H9 (cell line): ENCODE measurements around the gene MGST2. TPM values are rescaled to one million over a fixed set of nuclear protein-coding genes. Genes with fewer than 3 reads are reported as not detected.

Source experiments
- DNase-seq: peaks from one replicate; pipeline ENCODE4 v3.0.0-alpha.2; 2017
- H2AFZ ChIP-seq: one replicate; pipeline ENCODE4 v1.6.1; 2013; ENCODE audit warnings: mild to moderate bottlenecking, low read length, control low read depth, moderate library complexity
- H2AK5ac ChIP-seq: 2 replicates; pipeline ENCODE4 v1.6.1; 2013; ENCODE audit warnings: low read length, control low read depth, mixed read lengths; ENCODE audit not compliant: insufficient read length
- H2BK120ac ChIP-seq: one replicate; pipeline ENCODE4 v1.6.1; 2013; ENCODE audit warnings: low read depth, mild to moderate bottlenecking, low read length, control low read depth, inconsistent platforms; ENCODE audit not compliant: poor library complexity, severe bottlenecking
- H2BK12ac ChIP-seq: 2 replicates; pipeline ENCODE4 v1.6.1; 2013; ENCODE audit warnings: low read length, control low read depth, mixed read lengths, low read depth; ENCODE audit not compliant: insufficient read length
- H2BK15ac ChIP-seq: 2 replicates; pipeline ENCODE4 v1.6.1; 2013; ENCODE audit warnings: low read depth, low read length, control low read depth
- H2BK20ac ChIP-seq: one replicate; pipeline ENCODE4 v1.6.1; 2013; ENCODE audit warnings: low read depth, mild to moderate bottlenecking, low read length, control low read depth, inconsistent platforms; ENCODE audit not compliant: poor library complexity, severe bottlenecking
- H2BK5ac ChIP-seq: 2 replicates; pipeline ENCODE4 v1.6.1; 2013; ENCODE audit warnings: low read length, control low read depth, mixed read lengths; ENCODE audit not compliant: insufficient read length
- H3K14ac ChIP-seq: 2 replicates; pipeline ENCODE4 v1.6.1; 2013; ENCODE audit warnings: low read length, control low read depth; ENCODE audit not compliant: insufficient read depth
- H3K18ac ChIP-seq: 2 replicates; pipeline ENCODE4 v1.6.1; 2013; ENCODE audit warnings: low read depth, mild to moderate bottlenecking, mixed read lengths, low read length, control low read depth; ENCODE audit not compliant: insufficient read length
- H3K23ac ChIP-seq: 2 replicates; pipeline ENCODE4 v1.6.1; 2013; ENCODE audit warnings: low read length, control low read depth, mixed read lengths, low read depth; ENCODE audit not compliant: insufficient read length
- H3K23me2 ChIP-seq: 2 replicates; pipeline ENCODE4 v1.6.1; 2013; ENCODE audit warnings: low read depth, mild to moderate bottlenecking, mixed read lengths, low read length, control low read depth; ENCODE audit not compliant: insufficient read length, poor library complexity, severe bottlenecking
- H3K27ac ChIP-seq: 2 replicates; pipeline ENCODE4 v1.5.1; 2013; ENCODE audit warnings: low read length, control low read depth, mixed read lengths, low read depth; ENCODE audit not compliant: insufficient read length
- H3K27me3 ChIP-seq: 2 replicates; pipeline ENCODE4 v1.6.1; 2013; ENCODE audit warnings: low read length, control low read depth, inconsistent platforms; ENCODE audit not compliant: insufficient read depth
- H3K4ac ChIP-seq: 2 replicates; pipeline ENCODE4 v1.6.1; 2013; ENCODE audit warnings: low read depth, mild to moderate bottlenecking, control low read depth, inconsistent platforms, low read length, moderate library complexity
- H3K4me1 ChIP-seq: 2 replicates; pipeline ENCODE4 v1.6.1; 2013; ENCODE audit warnings: low read length, control low read depth, inconsistent platforms; ENCODE audit not compliant: insufficient read depth
- H3K4me2 ChIP-seq: 2 replicates; pipeline ENCODE4 v1.6.1; 2013; ENCODE audit warnings: low read length, control low read depth, mixed read lengths; ENCODE audit not compliant: insufficient read length, insufficient read depth
- H3K56ac ChIP-seq: 2 replicates; pipeline ENCODE4 v1.6.1; 2013; ENCODE audit warnings: low read depth, mild to moderate bottlenecking, mixed read lengths, low read length, control low read depth; ENCODE audit not compliant: insufficient read length
- H3K79me1 ChIP-seq: 2 replicates; pipeline ENCODE4 v1.6.1; 2013; ENCODE audit warnings: low read depth, mild to moderate bottlenecking, moderate library complexity, low read length, control low read depth, inconsistent platforms; ENCODE audit not compliant: insufficient read depth, poor library complexity, severe bottlenecking
- H3K79me2 ChIP-seq: 2 replicates; pipeline ENCODE4 v1.6.1; 2013; ENCODE audit warnings: low read length, control low read depth, inconsistent platforms; ENCODE audit not compliant: insufficient read depth
- H3K9ac ChIP-seq: 2 replicates; pipeline ENCODE4 v1.6.1; 2013; ENCODE audit warnings: low read length, control low read depth, mixed read lengths; ENCODE audit not compliant: insufficient read length; ENCODE audit errors: extremely low read depth
- H3K9me3 ChIP-seq: one replicate; pipeline ENCODE4 v1.6.1; 2013; ENCODE audit warnings: low read depth, low read length, inconsistent platforms; ENCODE audit not compliant: control insufficient read depth
- H3T11ph ChIP-seq: one replicate; pipeline ENCODE4 v1.6.1; 2013; ENCODE audit warnings: mild to moderate bottlenecking, low read length, control low read depth, inconsistent platforms
- H4K20me1 ChIP-seq: one replicate; pipeline ENCODE4 v1.6.1; 2013; ENCODE audit not compliant: control insufficient read depth, insufficient read length, insufficient read depth
- H4K5ac ChIP-seq: 2 replicates; pipeline ENCODE4 v1.6.1; 2013; ENCODE audit warnings: low read depth, mild to moderate bottlenecking, mixed read lengths, low read length, control low read depth; ENCODE audit not compliant: insufficient read length
- H4K8ac ChIP-seq: replicated peaks from 2 replicates; pipeline ENCODE4 v1.6.1; 2013; ENCODE audit warnings: low read length, control low read depth, mixed read lengths, low read depth; ENCODE audit not compliant: insufficient read length
- H4K91ac ChIP-seq: 2 replicates; pipeline ENCODE4 v1.6.1; 2013; ENCODE audit warnings: low read depth, mild to moderate bottlenecking, moderate library complexity, mixed read lengths, low read length, control low read depth; ENCODE audit not compliant: insufficient read length
- H3K27ac Mint-ChIP-seq, 3 experiments: 2 replicates in 2 of 3; 3 replicates in 1 of 3; pipeline ENCODE4 v1.8.0; 2020 to 2021; ENCODE audit warnings: mixed read lengths in 3 of 3, mild to moderate bottlenecking in 1 of 3, moderate library complexity in 1 of 3
- H3K27me3 Mint-ChIP-seq: 2 replicates; pipeline ENCODE4 v1.8.0; 2021; ENCODE audit warnings: low read depth, mild to moderate bottlenecking, moderate library complexity, mixed read lengths
- H3K36me3 Mint-ChIP-seq, 3 experiments: 2 replicates in 2 of 3; 3 replicates in 1 of 3; pipeline ENCODE4 v1.8.0; 2020 to 2021; ENCODE audit warnings: low read depth in 3 of 3, mixed read lengths in 3 of 3; ENCODE audit not compliant: insufficient read depth in 1 of 3
- H3K4me1 Mint-ChIP-seq, 2 experiments: 2 replicates each; pipeline ENCODE4 v1.8.0; 2020; ENCODE audit warnings: mixed read lengths in 2 of 2
- H3K4me3 Mint-ChIP-seq, 2 experiments: 2 replicates in 1 of 2; 3 replicates in 1 of 2; pipeline ENCODE4 v1.8.0; 2020 to 2021; ENCODE audit warnings: mild to moderate bottlenecking in 2 of 2, mixed read lengths in 2 of 2, moderate library complexity in 1 of 2
- H3K9me3 Mint-ChIP-seq, 2 experiments: 2 replicates in 1 of 2; 3 replicates in 1 of 2; pipeline ENCODE4 v1.8.0; 2020; ENCODE audit warnings: mild to moderate bottlenecking in 2 of 2, mixed read lengths in 2 of 2, moderate library complexity in 1 of 2
- WGBS: extraction: QIAGEN DNeasy Blood & Tissue Kit; methylation state at CpG from one replicate; pipeline ENCODE4 v1.1.7; 2013; ENCODE audit warnings: missing lambda C conversion rate, low lambda C conversion rate, mixed read lengths; ENCODE audit not compliant: insufficient read length; ENCODE audit errors: extremely low coverage; 5-methylcytosine and 5-hydroxymethylcytosine counted together
- total RNA-seq: library from RNA; stranded (reverse); gene quantifications from 2 replicates; pipeline ENCODE4 v1.2.1, GENCODE V29; 2021
- TF ChIP-seq, protein P1 (sequence below): fragments of 200-600 bp; sonication (generic); conservative IDR thresholded peaks from 3 replicates; pipeline ENCODE4 v1.8.0; 2021; ENCODE audit warnings: antibody characterized with exemption, mild to moderate bottlenecking

The MGST2 gene
- total RNA-seq, 1 experiment from 2014 or later, result 6.4 TPM

GRCh38 chr4:139633661-139634060, 32.0 kb upstream of the MGST2 start:
- Mint-ChIP-seq H3K4me3 (peak overlapping the region; percentile 61 to 66), H3K36me3 (peaks cover 0 to 6% (median 6%) of the 10 kb centered on the region in 3 experiments), H3K27me3 (peaks cover 89% of the 10 kb centered on the region), H3K4me1 (peaks cover 16 to 20% of the 10 kb centered on the region in 2 experiments), H3K27ac (no peak overlapping the region), H3K9me3 (peaks cover 8 to 9% of the 10 kb centered on the region in 2 experiments)
- Histone ChIP-seq H3K4me1 (no peaks in the 10 kb centered on the region), H3K23me2 (no peaks in the 10 kb centered on the region), H4K20me1 (no peaks in the 10 kb centered on the region), H2BK12ac (no peak overlapping the region), H4K8ac (no peak overlapping the region), H2BK20ac (no peak overlapping the region), H3K23ac (no peak overlapping the region), H3T11ph (no peak overlapping the region), H4K5ac (no peak overlapping the region), H3K79me2 (no peaks in the 10 kb centered on the region; the same call in 1 of the 2 replicates), H3K18ac (no peak overlapping the region), H2BK15ac (no peak overlapping the region), H3K9me3 (no peaks in the 10 kb centered on the region), H3K56ac (no peak overlapping the region), H2BK5ac (no peak overlapping the region), H3K4me2 (peak overlapping the region; percentile 63), H4K91ac (no peak overlapping the region), H3K4ac (no peak overlapping the region), H3K9ac (no peak overlapping the region), H2AFZ (no peak overlapping the region), H3K27ac (no peak overlapping the region), H3K27me3 (peaks cover 5% of the 10 kb centered on the region; the same call in 1 of the 2 replicates), H3K79me1 (no peaks in the 10 kb centered on the region), H2AK5ac (no peak overlapping the region), H2BK120ac (no peak overlapping the region), H3K14ac (no peak overlapping the region)
- peak; percentile 62 for DNase-seq
- WGBS, result no CpG with 5 or more reads among the region's 11 CpGs
- TF ChIP-seq, protein P1, sequence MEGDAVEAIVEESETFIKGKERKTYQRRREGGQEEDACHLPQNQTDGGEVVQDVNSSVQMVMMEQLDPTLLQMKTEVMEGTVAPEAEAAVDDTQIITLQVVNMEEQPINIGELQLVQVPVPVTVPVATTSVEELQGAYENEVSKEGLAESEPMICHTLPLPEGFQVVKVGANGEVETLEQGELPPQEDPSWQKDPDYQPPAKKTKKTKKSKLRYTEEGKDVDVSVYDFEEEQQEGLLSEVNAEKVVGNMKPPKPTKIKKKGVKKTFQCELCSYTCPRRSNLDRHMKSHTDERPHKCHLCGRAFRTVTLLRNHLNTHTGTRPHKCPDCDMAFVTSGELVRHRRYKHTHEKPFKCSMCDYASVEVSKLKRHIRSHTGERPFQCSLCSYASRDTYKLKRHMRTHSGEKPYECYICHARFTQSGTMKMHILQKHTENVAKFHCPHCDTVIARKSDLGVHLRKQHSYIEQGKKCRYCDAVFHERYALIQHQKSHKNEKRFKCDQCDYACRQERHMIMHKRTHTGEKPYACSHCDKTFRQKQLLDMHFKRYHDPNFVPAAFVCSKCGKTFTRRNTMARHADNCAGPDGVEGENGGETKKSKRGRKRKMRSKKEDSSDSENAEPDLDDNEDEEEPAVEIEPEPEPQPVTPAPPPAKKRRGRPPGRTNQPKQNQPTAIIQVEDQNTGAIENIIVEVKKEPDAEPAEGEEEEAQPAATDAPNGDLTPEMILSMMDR, result peak; percentile 70
